Mucosa of gallbladder (tissue), 1 donor: ENCODE measurements around the gene CARMIL1. TPM values are rescaled to one million over a fixed set of nuclear protein-coding genes. Genes with fewer than 3 reads are reported as not detected.
"Not testable (repeated sequence)": the region's sequence is repeated elsewhere in the genome, so short reads cannot be mapped to it uniquely, and the experiment has no call there.

ENCODE experiments used
- DNase-seq: peaks from one replicate; pipeline ENCODE4 v3.0.0-alpha.2; 2020; ENCODE audit warnings: low spot score
- total RNA-seq: library from RNA; stranded (reverse); gene quantifications from one replicate; pipeline ENCODE4 v1.2.1, GENCODE V29; 2021
- donor health status: DM: no; HTN: no; CAD: no.

CARMIL1 gene
- total RNA-seq, 1 donor from 2014 or later: 38.6 TPM

GRCh38 chr6:25441663-25442270 lies 162.6 kb downstream of the CARMIL1 start:
- no peak for DNase-seq

- DNase-seq: no peak
These were observed 163.7 kb downstream of the CARMIL1 start for GRCh38 chr6:25442898-25443297.

DNA sequence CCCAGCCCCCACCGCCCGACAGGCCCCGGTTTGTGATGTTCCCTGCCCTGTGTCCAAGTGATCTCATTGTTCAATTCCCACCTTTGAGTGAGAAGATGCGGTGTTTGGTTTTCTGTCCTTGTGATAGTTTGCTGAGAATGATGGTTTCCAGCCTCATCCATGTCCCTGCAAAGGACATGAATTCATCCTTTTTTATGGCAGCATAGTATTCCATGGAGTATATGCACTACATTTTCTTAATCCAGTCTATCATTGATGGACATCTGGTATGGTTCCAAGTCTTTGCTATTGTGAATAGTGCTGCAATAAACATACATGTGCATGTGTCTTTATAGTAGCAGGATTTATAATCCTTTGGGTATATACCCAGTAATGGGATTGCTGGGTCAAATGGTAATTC lies 165.3 kb downstream of the CARMIL1 start:
- not testable (repeated sequence) for DNase-seq

- DNase-seq: no peak
These were observed 167.8 kb downstream of the CARMIL1 start for GRCh38 chr6:25446830-25447569.

GRCh38 chr6:25447570-25447929 lies 168.4 kb downstream of the CARMIL1 start:
- no peak for DNase-seq

DNA sequence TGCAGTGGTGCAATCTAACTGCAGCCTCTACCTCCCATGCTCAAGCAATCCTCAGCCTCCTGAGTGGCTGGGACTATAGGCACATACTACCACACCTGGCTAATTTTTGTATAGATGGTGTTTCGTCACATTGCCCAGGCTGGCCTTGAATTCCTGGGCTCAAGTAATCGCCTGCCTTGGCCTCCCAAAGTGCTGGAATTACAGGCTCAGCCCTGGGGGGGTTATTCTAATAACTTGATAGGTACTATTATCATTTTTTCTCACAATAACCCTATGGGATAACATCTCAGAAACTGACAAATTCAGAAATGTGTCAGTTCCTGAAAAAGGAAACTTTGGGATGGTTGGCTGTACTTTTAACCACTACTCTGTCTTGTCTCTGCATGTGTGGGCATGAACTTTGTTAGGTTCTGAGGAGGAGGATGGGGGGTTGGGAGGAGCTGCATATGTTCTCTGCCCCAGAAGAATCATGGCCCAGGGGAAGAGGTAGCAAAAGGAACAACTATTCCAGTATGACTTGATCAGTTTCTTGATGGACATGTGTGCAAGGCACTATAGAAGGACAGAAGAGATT lies 169.9 kb downstream of the CARMIL1 start:
- DNase-seq: no peak

GRCh38 chr6:25449774-25450173 lies 170.6 kb downstream of the CARMIL1 start:
- no peak for DNase-seq

- DNase-seq: no peak
These were observed 171.5 kb downstream of the CARMIL1 start for GRCh38 chr6:25450469-25451198.

DNA sequence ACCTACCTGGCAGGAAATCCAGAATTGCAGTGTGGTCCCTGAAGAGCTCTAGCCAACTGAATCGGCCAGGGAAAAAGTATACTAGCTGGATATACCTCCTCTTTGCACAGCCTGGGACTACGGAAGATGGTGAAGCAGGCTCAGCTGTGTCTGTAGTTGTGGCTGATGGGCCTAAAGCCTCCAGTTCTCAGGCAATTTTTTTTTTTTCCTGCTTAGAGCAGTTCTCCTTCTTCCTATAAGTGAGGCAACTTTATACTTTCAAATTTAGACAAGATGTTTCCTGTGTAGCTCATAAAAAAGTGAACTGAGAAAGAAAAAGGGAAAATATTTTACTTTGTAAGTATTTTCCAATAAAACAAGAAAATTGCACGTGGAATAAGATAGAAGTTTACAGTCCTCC lies 172.9 kb downstream of the CARMIL1 start:
- DNase-seq: no peak

DNA sequence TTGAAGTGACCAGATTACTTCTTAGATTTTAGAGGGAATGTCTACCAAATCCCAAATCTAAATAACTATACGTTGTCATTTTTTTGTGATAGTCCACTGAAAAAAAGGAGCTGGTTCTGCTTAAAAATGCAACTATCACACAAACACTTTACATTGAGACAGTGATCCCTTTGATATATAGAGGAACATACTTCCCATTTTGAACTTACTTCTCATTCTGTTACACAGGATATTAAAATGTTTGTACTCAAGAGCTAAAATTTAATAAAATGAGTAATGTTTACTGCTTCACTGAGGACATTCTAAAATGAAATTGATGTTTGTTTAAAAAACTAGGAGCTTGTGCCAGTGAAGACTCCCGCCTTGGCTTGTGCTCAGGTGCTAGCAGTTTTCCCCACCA lies 174.1 kb downstream of the CARMIL1 start:
- DNase-seq: no peak

DNA sequence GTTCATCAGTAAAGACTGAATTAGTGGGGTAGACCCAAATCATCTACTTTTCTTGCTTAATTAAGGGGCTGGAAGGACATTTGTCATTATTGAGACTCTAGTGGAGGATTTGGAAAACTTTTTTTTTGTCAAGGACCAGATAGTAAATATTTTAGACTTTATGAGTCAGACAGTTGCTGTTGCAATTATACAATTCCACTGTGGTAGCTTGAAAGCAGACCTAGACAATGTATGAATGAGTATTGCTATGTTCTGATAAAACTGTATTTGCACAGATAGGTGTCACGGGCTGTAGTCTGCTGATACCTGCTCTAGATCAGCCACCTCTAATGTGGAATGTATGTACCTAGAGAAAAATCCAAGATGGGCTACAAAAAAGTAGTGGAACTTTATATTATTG lies 175.0 kb downstream of the CARMIL1 start:
- DNase-seq: no peak

GRCh38 chr6:25456249-25457040 lies 177.3 kb downstream of the CARMIL1 start:
- DNase-seq: no peak

GRCh38 chr6:25457516-25457915 lies 178.3 kb downstream of the CARMIL1 start:
- DNase-seq: no peak

DNA sequence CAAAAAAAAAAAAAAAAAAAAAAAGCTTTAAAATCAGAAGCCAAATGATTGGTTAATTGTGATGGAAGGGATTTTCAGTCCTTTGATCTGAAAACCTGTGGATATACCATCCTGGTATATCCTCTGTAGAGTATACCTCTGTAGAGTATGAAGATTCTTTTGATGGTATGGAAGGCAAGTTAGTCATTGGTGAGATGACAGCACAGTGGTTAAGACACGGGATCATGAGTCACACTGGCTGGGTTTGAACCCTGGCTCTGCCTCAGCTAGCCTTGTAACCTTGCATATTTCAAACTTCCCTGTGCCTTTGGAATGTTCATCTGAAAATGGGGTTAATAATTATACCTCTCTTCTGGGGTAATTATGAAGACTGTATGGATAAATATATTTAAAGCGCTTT lies 179.3 kb downstream of the CARMIL1 start:
- DNase-seq: peak; percentile 26

GRCh38 chr6:25462235-25462897 lies 183.2 kb downstream of the CARMIL1 start:
- no peak for DNase-seq

- no peak for DNase-seq
These were observed 184.3 kb downstream of the CARMIL1 start for GRCh38 chr6:25463441-25463840.

- no peak for DNase-seq
These were observed 185.1 kb downstream of the CARMIL1 start for GRCh38 chr6:25464225-25464624.

- no peak for DNase-seq
These were observed 186.8 kb downstream of the CARMIL1 start for GRCh38 chr6:25465941-25466340.

DNA sequence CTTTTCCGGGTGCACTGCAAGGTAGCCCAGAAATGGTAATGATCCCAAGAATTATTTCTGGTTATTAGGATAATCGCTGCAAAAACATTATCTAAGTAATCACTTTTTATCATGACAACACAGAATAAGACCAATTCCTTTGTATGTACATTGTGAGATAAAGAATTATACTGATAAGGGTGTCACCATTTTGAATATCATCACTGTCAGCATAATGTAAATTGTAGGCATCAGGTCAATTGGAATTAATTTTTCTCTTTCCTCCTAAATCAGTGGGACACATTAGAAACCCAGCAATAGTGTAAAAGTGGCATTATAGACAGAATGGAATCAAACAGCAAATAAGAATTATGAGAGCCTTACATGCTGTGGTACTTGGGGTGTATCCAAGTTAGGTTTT lies 189.7 kb downstream of the CARMIL1 start:
- no peak for DNase-seq

DNA sequence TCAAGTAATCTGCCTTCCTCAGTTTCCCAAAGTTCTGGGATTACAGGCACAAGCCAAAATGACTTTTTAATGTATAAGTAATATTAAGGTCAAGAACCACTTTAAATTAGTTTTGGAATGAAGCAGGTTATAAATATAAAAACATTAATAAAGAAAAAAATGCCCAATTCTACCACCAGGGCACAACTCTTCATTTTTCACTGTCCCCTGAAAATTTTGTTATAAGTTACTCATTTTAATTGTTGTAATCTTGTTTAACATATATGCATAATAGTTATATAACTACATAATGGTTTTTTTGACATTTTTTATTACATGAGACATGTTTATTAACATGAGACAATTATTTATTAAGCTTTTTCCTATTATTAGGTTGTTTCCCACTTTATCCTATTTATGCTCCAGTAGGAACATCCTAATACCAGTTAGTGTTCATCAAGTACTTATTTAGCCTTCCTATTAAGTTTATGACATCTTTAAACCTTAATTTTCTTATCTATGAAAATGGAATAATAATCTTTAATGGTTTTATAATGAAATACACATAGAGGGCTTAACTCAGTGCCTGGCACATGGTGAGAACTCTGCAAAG lies 190.7 kb downstream of the CARMIL1 start:
- no peak for DNase-seq

DNA sequence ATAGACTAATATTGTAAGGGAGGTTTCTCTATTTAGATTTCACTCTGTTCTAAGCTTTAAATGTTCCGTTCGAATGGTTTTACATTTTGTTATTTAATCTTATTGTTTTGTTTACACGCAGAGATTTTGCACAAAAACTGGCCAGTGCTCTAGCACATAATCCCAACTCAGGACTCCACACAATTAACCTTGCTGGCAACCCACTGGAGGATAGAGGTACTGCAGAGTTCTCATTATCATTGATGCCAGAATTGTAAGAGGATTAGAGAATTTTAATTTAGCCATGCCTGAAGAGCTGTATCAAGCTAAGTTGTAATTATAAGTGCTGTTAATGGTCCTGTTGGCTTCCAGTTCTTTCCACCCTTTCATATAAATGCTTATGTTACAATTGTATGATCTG lies 193.1 kb downstream of the CARMIL1 start:
- DNase-seq: no peak
